ENCODE results near the gene SPRN. TPM values are rescaled to one million over a fixed set of nuclear protein-coding genes. Genes with fewer than 3 reads are reported as not detected.

The SPRN gene
- total RNA-seq, 2 experiments from 2014 or later = not detected

GRCh38 chr10:133403784-133404183 is 20.6 kb downstream of the SPRN start:
- Mint-ChIP-seq H3K27me3 (no peaks in the 10 kb centered on the region), H3K27ac (peak overlapping the region; percentile 34), H3K4me1 (ENCODE audit: low read depth) (peaks cover 50% of the 10 kb centered on the region), H3K36me3 (peaks cover 65% of the 10 kb centered on the region), H3K9me3 (no peaks in the 10 kb centered on the region), H3K4me3 (no peak overlapping the region)
- intact Hi-C loops (cut with micrococcal nuclease) = no loop called here
- DNase-seq = no peak
- POLR2A ChIA-PET = no interaction called here
- CTCF ChIA-PET = no interaction called here

GRCh38 chr10:133403359-133403758 is 21.1 kb downstream of the SPRN start:
- H3K9me3 Mint-ChIP-seq = no peaks in the 10 kb centered on the region
- POLR2A ChIA-PET = no interaction called here
- peaks cover 64% of the 10 kb centered on the region for H3K36me3 Mint-ChIP-seq
- H3K4me1 Mint-ChIP-seq (ENCODE audit: low read depth) = peaks cover 47% of the 10 kb centered on the region
- no peak for DNase-seq
- CTCF ChIA-PET = no interaction called here
- H3K27me3 Mint-ChIP-seq = no peaks in the 10 kb centered on the region
- intact Hi-C loops (cut with micrococcal nuclease) = no loop called here
- H3K4me3 Mint-ChIP-seq = no peak overlapping the region
- H3K27ac Mint-ChIP-seq = no peak overlapping the region

- no peak overlapping the region for H3K27ac Mint-ChIP-seq
These were observed 22.3 kb downstream of the SPRN start for GRCh38 chr10:133401981-133402725.

DNA sequence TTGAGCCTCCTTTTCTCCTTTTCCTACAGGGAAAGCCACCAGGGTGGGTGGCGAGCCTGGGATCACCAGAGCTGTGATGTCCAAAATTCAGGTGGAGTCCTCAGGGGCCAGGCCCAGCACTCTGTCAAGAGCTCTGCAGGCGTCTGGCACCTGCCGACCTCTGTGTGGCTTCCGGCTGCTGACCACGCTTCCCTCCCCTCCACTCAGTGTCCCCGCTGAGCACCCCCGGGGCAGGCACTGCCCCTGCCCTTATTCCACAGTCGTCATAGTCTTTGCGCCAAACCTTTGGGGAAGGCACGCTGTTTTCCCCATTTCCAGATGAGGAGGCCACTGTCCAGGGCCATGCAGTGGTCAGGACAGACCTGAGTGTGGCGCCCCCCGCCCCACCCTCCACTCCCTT is 22.9 kb downstream of the SPRN start:
- no peak overlapping the region for H3K4me3 Mint-ChIP-seq
- intact Hi-C loops (cut with micrococcal nuclease) = no loop called here
- POLR2A ChIA-PET = no interaction called here

More at GRCh38 chr10:133401981-133402725, 22.3 kb downstream of the SPRN start:
- peaks cover 63% of the 10 kb centered on the region for H3K36me3 Mint-ChIP-seq
- H3K9me3 Mint-ChIP-seq = no peaks in the 10 kb centered on the region
- intact Hi-C loops (cut with micrococcal nuclease) = no loop called here
- ChIA-PET POLR2A (no interaction called here), CTCF (no interaction called here)
- peaks cover 51% of the 10 kb centered on the region for H3K4me1 Mint-ChIP-seq (ENCODE audit: low read depth)
- DNase-seq = no peak
- H3K27me3 Mint-ChIP-seq = no peaks in the 10 kb centered on the region
- no peak overlapping the region for H3K4me3 Mint-ChIP-seq

DNA sequence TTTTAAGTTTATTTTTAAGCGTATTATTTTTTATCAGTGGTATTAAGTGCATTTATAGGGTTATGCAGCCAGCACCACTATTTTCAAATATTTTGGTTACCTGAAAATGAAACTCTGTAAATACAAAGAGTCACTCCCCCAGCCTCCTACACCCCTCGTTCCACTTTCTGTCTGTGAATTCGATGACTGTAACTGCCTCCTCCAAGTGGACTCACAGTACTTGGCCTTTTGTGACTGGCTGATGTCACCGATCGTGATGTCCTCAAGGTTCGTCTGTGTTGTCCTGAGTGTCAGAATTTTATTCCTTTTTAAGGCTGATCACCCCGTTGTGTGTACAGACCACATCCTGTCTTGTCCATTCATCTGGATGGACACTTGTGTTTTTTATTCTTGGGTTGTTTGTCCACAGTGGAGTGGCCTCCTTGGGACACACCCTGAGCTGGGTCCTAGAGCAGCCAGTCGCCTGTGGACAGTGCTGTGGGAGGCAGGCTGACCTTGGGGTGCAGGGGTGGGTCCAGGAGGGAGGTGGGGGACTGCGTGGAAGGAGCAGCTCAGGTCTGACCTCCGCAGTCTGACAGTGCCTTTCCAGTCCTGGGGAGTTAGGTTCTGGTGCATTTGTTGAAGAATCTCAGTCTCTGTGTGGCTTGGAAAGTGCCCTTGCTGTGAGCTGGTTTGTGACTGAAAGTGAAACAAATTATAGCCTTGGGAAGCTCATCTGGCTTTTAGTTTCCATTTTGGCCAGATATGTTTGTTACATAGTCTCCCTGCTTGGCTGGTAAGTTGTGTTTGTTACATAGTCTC is 23.6 kb downstream of the SPRN start:
- CTCF ChIA-PET = interaction anchor here (1.2 kb wide), 1 partner anchor 71 kb away, joined by 6 read pairs; no protein-coding TSS in a partner anchor

More for the DNA sequence above, 22.9 kb downstream of the SPRN start:
- H3K4me1 Mint-ChIP-seq (ENCODE audit: low read depth) = peaks cover 51% of the 10 kb centered on the region
- H3K9me3 Mint-ChIP-seq = no peaks in the 10 kb centered on the region
- no peaks in the 10 kb centered on the region for H3K27me3 Mint-ChIP-seq
- H3K27ac Mint-ChIP-seq = peak overlapping the region; percentile 46
- peak; percentile 6 for DNase-seq
- CTCF ChIA-PET = interaction anchor here (1.2 kb wide), 1 partner anchor 72 kb away, joined by 6 read pairs; no protein-coding TSS in a partner anchor
- peaks cover 63% of the 10 kb centered on the region for H3K36me3 Mint-ChIP-seq

DNA sequence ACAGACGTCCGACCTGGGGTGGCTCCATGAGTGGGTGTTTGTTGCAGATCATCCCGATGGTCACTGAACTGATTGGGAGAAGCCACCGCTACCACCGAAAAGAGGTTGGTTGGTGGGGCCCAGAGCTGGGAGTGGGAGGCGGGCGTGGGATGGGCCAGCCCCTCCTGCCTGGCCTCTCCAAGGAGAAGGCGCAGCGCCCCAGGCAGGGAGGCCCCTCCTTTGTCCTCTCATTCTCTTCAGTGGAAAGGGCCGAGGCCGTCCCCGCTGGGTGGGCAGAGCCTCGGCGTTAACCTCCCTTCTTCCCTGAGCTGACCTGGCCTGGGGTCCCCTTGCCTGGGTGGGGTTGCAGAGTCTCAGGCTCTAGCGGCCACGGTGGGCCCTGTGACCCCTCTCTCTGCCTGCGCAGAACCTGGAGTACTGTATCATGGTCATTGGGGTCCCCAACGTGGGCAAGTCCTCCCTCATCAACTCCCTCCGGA is 25.3 kb downstream of the SPRN start:
- ChIA-PET CTCF (no interaction called here), POLR2A (no interaction called here)
- DNase-seq = no peak
- H3K4me1 Mint-ChIP-seq (ENCODE audit: low read depth) = peaks cover 45% of the 10 kb centered on the region
- H3K27me3 Mint-ChIP-seq = no peaks in the 10 kb centered on the region
- H3K36me3 Mint-ChIP-seq = peaks cover 53% of the 10 kb centered on the region
- H3K27ac Mint-ChIP-seq = no peak overlapping the region
- no peak overlapping the region for H3K4me3 Mint-ChIP-seq
- intact Hi-C loops (cut with micrococcal nuclease) = no loop called here
- H3K9me3 Mint-ChIP-seq = no peaks in the 10 kb centered on the region

More for the DNA sequence above, 23.6 kb downstream of the SPRN start:
- peaks cover 48% of the 10 kb centered on the region for H3K4me1 Mint-ChIP-seq (ENCODE audit: low read depth)
- DNase-seq = no peak
- H3K4me3 Mint-ChIP-seq = no peak overlapping the region
- POLR2A ChIA-PET = no interaction called here
- no peaks in the 10 kb centered on the region for H3K27me3 Mint-ChIP-seq
- intact Hi-C loops (cut with micrococcal nuclease) = no loop called here
- H3K9me3 Mint-ChIP-seq = no peaks in the 10 kb centered on the region
- peaks cover 59% of the 10 kb centered on the region for H3K36me3 Mint-ChIP-seq
- H3K27ac Mint-ChIP-seq = peak overlapping the region; percentile 46

DNA sequence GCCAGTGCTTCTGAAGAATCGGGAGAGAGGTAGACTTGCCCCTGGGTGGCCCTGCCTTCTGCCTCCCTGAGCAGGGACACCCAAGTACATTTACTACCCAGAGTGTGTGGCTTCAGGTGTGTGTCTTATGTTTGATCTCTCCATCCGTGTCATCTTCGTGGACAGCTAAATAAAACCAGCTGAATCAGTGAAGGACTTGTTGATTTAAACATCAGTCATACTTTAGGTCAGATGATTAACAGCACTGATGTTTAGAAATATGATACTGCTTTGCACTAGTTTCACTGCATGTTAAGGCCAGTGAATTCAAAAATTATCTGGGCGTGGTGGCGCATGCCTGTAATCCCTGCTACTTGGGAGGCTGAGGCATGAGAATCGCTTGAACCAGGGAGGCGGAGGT is 26.5 kb downstream of the SPRN start:
- Mint-ChIP-seq H3K4me1 (ENCODE audit: low read depth) (peaks cover 47% of the 10 kb centered on the region), H3K36me3 (peaks cover 45% of the 10 kb centered on the region), H3K4me3 (no peak overlapping the region), H3K9me3 (no peaks in the 10 kb centered on the region), H3K27me3 (no peaks in the 10 kb centered on the region), H3K27ac (no peak overlapping the region)
- intact Hi-C loops (cut with micrococcal nuclease) = no loop called here
- CTCF ChIA-PET = interaction anchor here (0.6 to 0.8 kb wide), 2 partner anchors 39 to 458 kb away, joined by 3 read pairs; no protein-coding TSS in a partner anchor
- DNase-seq = no peak
- POLR2A ChIA-PET = no interaction called here

- H3K4me1 Mint-ChIP-seq (ENCODE audit: low read depth) = peaks cover 51% of the 10 kb centered on the region
- H3K27ac Mint-ChIP-seq = peak overlapping the region; percentile 95
- ChIA-PET POLR2A (interaction anchor here (1.2 kb wide), 1 partner anchor 22 kb away, joined by 4 read pairs; no protein-coding TSS in a partner anchor), CTCF (interaction anchor here (0.6 kb wide), 1 partner anchor 66 kb away, joined by 3 read pairs; no protein-coding TSS in a partner anchor)
- H3K9me3 Mint-ChIP-seq = no peaks in the 10 kb centered on the region
- H3K36me3 Mint-ChIP-seq = peaks cover 35% of the 10 kb centered on the region
- intact Hi-C loops (cut with micrococcal nuclease) = no loop called here
- DNase-seq = peak; percentile 8
- H3K4me3 Mint-ChIP-seq = no peak overlapping the region
- H3K27me3 Mint-ChIP-seq = no peaks in the 10 kb centered on the region
These were observed 28.3 kb downstream of the SPRN start for GRCh38 chr10:133396035-133396624.

DNA sequence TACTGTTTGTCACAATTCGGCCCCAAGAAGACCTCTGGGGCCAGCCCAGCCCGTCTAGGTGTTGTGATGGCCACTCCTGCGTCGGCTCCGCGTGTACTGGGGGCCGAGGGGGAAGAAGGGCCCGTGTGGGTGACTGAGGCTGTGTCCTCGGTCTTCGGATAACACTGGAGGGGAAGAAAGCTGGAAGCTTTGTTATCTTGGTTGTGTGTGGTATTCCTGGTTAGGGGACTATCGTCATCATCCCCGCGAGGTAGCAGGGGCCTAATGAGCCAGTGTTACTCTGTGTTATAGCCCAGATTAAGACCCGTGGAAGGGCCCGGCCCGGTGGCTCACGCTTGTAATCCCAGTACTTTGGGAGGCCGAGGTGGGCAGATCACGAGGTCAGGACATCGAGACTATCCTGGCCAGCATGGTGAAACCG is 29.6 kb downstream of the SPRN start:
- Mint-ChIP-seq H3K4me3 (peak overlapping the region; percentile 96), H3K36me3 (peaks cover 29% of the 10 kb centered on the region), H3K9me3 (no peaks in the 10 kb centered on the region), H3K27ac (peak overlapping the region; percentile 95), H3K27me3 (no peaks in the 10 kb centered on the region), H3K4me1 (ENCODE audit: low read depth) (peaks cover 52% of the 10 kb centered on the region)
- no peak for DNase-seq
- POLR2A ChIA-PET = no interaction called here
- CTCF ChIA-PET = interaction anchor here (1.0 kb wide), 1 partner anchor 44 kb away, joined by 5 read pairs; no protein-coding TSS in a partner anchor
- intact Hi-C loops (cut with micrococcal nuclease) = loop anchor here (1.0 to 5.0 kb wide), 5 partner anchors 16 to 948 kb away; partner anchors contain the start of genes ECHS1, FUOM and PAOX

DNA sequence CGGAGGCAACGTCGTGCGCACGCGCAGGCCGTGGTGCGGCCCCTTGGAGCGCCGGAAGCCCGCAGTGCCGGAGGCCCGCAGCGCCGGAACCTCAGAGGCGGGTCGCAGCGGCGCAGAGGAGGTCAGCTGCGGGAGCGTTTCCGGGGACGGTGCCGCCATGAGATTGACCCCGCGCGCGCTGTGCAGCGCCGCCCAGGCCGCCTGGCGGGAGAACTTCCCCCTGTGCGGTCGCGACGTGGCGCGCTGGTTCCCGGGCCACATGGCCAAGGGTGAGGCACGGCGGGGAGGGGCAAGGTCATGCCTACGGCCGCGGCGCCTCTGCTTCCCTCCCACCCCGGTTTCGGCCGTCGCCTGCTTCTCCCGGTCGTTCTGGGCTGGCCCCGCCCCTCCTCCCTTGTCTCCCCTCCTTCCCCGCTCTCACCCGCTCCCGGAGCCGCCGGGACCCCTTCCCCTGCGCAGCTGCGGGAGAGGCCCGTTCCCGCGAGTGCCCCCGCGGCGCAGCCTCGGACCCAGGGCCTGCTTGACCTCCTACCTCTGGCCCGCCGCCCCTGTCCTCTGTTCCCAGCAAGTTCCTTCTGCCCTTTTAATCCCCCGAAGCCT is 30.3 kb downstream of the SPRN start, which contains the start of gene MTG1:
Gene MTG1, plus strand, starts transcription at position 94 of the 600 bp plus-strand sequence. Its CDS starts 64 bp downstream, at position 158.
- Mint-ChIP-seq H3K27me3 (no peaks in the 10 kb centered on the region), H3K27ac (peak within 1 kb of the TSS; percentile 95), H3K4me3 (peak within 1 kb of the TSS; percentile 96), H3K36me3 (peaks cover 23% of the 10 kb centered on the region), H3K9me3 (no peaks in the 10 kb centered on the region), H3K4me1 (ENCODE audit: low read depth) (peaks cover 49% of the 10 kb centered on the region)
- ChIA-PET POLR2A (no interaction called here), CTCF (interaction anchor here (0.8 to 1.0 kb wide), 2 partner anchors 45 to 64 kb away, joined by 3 to 5 read pairs; no protein-coding TSS in a partner anchor)
- DNase-seq = peak; percentile 96
- intact Hi-C loops (cut with micrococcal nuclease) = loop anchor here (1.0 to 5.0 kb wide), 5 partner anchors 15 to 947 kb away; partner anchors contain the start of genes ECHS1, FUOM and PAOX

GRCh38 chr10:133393401-133394063 is 30.9 kb downstream of the SPRN start:
- Mint-ChIP-seq H3K4me3 (peak overlapping the region; percentile 96), H3K9me3 (no peaks in the 10 kb centered on the region), H3K4me1 (ENCODE audit: low read depth) (peaks cover 56% of the 10 kb centered on the region), H3K27ac (peak overlapping the region; percentile 95), H3K36me3 (peaks cover 22% of the 10 kb centered on the region), H3K27me3 (no peaks in the 10 kb centered on the region)
- no peak for DNase-seq
- POLR2A ChIA-PET = no interaction called here
- CTCF ChIA-PET = interaction anchor here (0.8 kb wide), 1 partner anchor 64 kb away, joined by 3 read pairs; no protein-coding TSS in a partner anchor
- intact Hi-C loops (cut with micrococcal nuclease) = loop anchor here (1.0 to 5.0 kb wide), 5 partner anchors 15 to 946 kb away; partner anchors contain the start of genes ECHS1, FUOM and PAOX

Data from activated CD4-positive, alpha-beta memory T cell treated with anti-CD3 and anti-CD28 coated beads for 36 hours (primary cell).